ENCODE results near the gene PCDHGA11.

The PCDHGA11 gene

DNA sequence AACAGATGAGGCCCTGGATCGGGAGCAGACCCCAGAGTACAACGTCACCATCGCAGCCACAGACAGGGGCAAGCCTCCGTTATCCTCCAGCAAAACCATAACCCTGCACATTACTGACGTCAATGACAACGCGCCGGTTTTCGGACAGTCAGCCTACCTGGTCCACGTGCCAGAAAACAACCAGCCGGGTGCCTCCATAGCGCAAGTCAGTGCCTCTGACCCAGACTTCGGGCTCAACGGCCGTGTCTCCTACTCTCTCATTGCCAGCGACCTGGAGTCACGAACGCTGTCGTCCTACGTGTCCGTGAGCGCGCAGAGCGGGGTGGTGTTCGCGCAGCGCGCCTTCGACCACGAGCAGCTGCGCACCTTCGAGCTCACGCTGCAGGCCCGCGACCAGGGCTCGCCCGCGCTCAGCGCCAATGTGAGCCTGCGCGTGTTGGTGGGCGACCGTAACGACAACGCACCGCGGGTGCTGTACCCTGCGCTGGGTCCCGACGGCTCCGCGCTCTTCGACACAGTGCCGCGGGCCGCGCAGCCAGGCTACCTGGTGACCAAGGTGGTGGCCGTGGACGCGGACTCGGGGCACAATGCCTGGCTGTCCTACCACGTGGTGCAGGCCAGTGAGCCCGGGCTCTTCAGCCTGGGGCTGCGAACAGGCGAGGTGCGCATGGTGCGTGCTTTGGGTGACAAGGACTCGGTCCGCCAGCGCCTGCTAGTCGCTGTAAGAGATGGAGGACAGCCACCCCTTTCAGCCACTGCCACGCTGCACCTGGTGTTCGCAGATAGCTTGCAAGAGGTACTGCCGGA, 1.6 kb upstream of the PCDHGA11 start:
- H3K27me3 ChIP-seq (ENCODE audit: insufficient read depth, low read depth, severe bottlenecking): no peaks in the 10 kb centered on the region
- TF ChIP-seq, protein P1, sequence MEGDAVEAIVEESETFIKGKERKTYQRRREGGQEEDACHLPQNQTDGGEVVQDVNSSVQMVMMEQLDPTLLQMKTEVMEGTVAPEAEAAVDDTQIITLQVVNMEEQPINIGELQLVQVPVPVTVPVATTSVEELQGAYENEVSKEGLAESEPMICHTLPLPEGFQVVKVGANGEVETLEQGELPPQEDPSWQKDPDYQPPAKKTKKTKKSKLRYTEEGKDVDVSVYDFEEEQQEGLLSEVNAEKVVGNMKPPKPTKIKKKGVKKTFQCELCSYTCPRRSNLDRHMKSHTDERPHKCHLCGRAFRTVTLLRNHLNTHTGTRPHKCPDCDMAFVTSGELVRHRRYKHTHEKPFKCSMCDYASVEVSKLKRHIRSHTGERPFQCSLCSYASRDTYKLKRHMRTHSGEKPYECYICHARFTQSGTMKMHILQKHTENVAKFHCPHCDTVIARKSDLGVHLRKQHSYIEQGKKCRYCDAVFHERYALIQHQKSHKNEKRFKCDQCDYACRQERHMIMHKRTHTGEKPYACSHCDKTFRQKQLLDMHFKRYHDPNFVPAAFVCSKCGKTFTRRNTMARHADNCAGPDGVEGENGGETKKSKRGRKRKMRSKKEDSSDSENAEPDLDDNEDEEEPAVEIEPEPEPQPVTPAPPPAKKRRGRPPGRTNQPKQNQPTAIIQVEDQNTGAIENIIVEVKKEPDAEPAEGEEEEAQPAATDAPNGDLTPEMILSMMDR (IDR thresholded peaks at IDR 0.05; ENCODE audit: low read depth, low read length): no peak
- H3K9me3 ChIP-seq (ENCODE audit: severe bottlenecking): peaks cover 25% of the 10 kb centered on the region
- no peak overlapping the region for H3K27ac ChIP-seq
- no peak for DNase-seq
- H3K36me3 ChIP-seq: no peaks in the 10 kb centered on the region
- H3K4me3 ChIP-seq (ENCODE audit: low read depth, low read length): no peak overlapping the region

DNA sequence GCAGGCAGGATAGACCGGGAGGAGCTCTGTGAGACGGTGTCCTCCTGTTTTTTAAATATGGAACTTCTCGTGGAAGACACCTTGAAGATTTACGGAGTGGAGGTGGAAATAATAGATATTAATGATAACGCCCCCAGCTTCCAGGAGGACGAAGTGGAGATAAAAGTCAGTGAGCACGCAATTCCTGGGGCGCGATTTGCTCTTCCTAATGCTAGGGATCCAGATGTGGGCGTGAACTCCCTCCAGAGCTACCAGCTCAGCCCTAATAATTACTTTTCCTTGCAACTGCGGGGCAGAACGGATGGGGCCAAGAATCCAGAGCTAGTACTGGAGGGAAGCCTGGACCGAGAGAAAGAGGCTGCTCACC, 621 bp downstream of the PCDHGA11 start:
- H3K27ac ChIP-seq: no peak overlapping the region
- TF ChIP-seq, protein P1 (IDR thresholded peaks at IDR 0.05; ENCODE audit: low read depth, low read length): no peak
- H3K36me3 ChIP-seq: no peaks in the 10 kb centered on the region
- DNase-seq: no peak
- no peaks in the 10 kb centered on the region for H3K27me3 ChIP-seq (ENCODE audit: insufficient read depth, low read depth, severe bottlenecking)
- no peak overlapping the region for H3K4me3 ChIP-seq (ENCODE audit: low read depth, low read length)
- H3K9me3 ChIP-seq (ENCODE audit: severe bottlenecking): peaks cover 25% of the 10 kb centered on the region

DNA sequence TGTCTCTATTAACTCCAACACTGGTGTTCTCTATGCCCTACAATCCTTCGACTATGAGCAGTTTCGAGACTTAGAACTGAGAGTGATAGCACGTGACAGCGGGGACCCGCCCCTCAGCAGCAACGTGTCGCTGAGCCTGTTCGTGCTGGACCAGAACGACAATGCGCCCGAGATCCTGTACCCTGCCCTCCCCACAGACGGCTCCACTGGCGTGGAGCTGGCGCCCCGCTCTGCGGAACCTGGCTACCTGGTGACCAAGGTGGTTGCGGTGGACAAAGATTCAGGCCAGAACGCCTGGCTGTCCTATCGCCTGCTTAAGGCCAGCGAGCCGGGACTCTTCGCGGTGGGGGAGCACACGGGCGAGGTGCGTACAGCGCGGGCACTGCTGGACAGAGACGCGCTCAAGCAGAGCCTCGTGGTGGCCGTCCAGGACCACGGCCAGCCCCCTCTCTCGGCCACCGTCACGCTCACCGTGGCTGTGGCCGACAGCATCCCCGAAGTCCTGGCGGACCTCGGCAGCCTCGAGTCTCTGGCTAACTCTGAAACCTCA, 2.0 kb downstream of the PCDHGA11 start:
- TF ChIP-seq, protein P1 (IDR thresholded peaks at IDR 0.05; ENCODE audit: low read depth, low read length): no peak
- H3K9me3 ChIP-seq (ENCODE audit: severe bottlenecking): peaks cover 27% of the 10 kb centered on the region

DNA sequence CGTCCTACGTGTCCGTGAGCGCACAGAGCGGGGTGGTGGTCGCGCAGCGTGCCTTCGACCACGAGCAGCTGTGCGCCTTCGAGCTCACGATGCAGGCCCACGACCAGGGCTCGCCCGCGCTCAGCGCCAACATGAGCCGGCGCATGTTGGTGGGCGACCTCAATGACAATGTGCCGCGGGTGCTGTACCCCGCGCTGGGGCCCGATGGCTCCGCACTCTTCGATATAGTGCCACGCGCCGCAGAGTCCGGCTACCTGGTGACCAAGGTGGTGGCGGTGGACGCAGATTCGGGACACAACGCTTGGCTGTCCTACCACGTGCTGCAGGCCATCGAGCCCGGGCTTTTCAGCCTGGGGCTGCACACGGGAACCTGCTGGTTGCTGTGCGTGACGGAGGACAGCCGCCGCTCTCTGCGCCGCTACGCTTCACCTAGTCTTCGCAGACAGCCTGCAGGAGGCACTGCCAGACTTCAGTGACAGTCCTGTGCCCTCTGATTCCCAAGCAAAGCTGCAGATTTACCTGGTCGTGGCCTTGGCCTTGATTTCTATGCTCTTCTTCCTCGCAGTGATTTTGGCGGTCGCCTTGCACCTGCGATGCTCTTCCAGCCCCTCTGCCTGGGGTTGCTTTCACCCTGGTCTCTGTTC, 7.1 kb downstream of the PCDHGA11 start:
- no peak overlapping the region for H3K4me3 ChIP-seq (ENCODE audit: low read depth, low read length)
- TF ChIP-seq, protein P1 (IDR thresholded peaks at IDR 0.05; ENCODE audit: low read depth, low read length): 0 out of 2 replicates have a peak, but pooled peaks have one; percentile 1
- H3K27me3 ChIP-seq (ENCODE audit: insufficient read depth, low read depth, severe bottlenecking): no peaks in the 10 kb centered on the region
- H3K27ac ChIP-seq: no peak overlapping the region
- no peaks in the 10 kb centered on the region for H3K36me3 ChIP-seq
- no peak for DNase-seq
- H3K9me3 ChIP-seq (ENCODE audit: severe bottlenecking): peaks cover 6% of the 10 kb centered on the region

More for the DNA sequence above, 2.0 kb downstream of the PCDHGA11 start:
- H3K4me3 ChIP-seq (ENCODE audit: low read depth, low read length): no peak overlapping the region
- no peaks in the 10 kb centered on the region for H3K36me3 ChIP-seq
- no peaks in the 10 kb centered on the region for H3K27me3 ChIP-seq (ENCODE audit: insufficient read depth, low read depth, severe bottlenecking)
- DNase-seq: no peak
- no peak overlapping the region for H3K27ac ChIP-seq

DNA sequence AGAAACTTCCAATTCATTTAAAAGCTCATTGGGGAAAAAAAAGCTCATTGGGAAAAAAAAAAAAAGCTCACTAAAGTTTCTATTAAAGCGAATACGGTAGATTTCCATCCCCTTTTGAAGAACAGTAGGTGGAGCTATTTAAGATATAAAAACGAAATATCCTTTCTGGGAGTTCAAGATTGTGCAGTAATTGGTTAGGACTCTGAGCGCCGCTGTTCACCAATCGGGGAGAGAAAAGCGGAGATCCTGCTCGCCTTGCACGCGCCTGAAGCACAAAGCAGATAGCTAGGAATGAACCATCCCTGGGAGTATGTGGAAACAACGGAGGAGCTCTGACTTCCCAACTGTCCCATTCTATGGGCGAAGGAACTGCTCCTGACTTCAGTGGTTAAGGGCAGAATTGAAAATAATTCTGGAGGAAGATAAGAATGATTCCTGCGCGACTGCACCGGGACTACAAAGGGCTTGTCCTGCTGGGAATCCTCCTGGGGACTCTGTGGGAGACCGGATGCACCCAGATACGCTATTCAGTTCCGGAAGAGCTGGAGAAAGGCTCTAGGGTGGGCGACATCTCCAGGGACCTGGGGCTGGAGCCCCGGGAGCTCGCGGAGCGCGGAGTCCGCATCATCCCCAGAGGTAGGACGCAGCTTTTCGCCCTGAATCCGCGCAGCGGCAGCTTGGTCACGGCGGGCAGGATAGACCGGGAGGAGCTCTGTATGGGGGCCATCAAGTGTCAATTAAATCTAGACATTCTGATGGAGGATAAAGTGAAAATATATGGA, 9.7 kb downstream of the PCDHGA11 start, which contains the start of gene PCDHGA12:
Gene PCDHGA12, plus strand, starts transcription at position 176 of the 782 bp plus-strand sequence. Its CDS starts 253 bp downstream, at position 429.
- no peak for DNase-seq
- H3K4me3 ChIP-seq (ENCODE audit: low read depth, low read length): no peak within 1 kb of the TSS
- H3K9me3 ChIP-seq (ENCODE audit: severe bottlenecking): peaks cover 6% of the 10 kb centered on the region
- no peak within 1 kb of the TSS for H3K27ac ChIP-seq
- TF ChIP-seq, protein P1 (IDR thresholded peaks at IDR 0.05; ENCODE audit: low read depth, low read length): no peak
- H3K27me3 ChIP-seq (ENCODE audit: insufficient read depth, low read depth, severe bottlenecking): no peaks in the 10 kb centered on the region
- no peaks in the 10 kb centered on the region for H3K36me3 ChIP-seq

Measured in WERI-Rb-1 (cell line).